ENCODE results near the gene ST8SIA2. TPM values are rescaled to one million over a fixed set of nuclear protein-coding genes. Genes with fewer than 3 reads are reported as not detected.

Gene ST8SIA2
- polyA plus RNA-seq, 1 of the 3 experiments (the other 2 are of a cell fraction): 0.05 TPM

- H3K9me3 ChIP-seq: no peaks in the 10 kb centered on the region
- no peaks in the 10 kb centered on the region for H3K9me2 ChIP-seq
- H4K20me1 ChIP-seq (ENCODE audit: insufficient read depth): no peaks in the 10 kb centered on the region
- no peaks in the 10 kb centered on the region; a peak in 1 of 4 replicates for H3K4me1 ChIP-seq (ENCODE audit: control insufficient read depth in 1 of 2, insufficient read depth in 2 of 2, low read depth in 1 of 2, low read length in 1 of 2)
- H3K9ac ChIP-seq: no peak overlapping the region
- no peak overlapping the region for H3K4me2 ChIP-seq
- no peaks in the 10 kb centered on the region for H3K27me3 ChIP-seq (ENCODE audit: insufficient read depth)
- ChIA-PET POLR2A (no interaction called here), CTCF (no interaction called here)
- H3F3A ChIP-seq (replicated peaks; ENCODE audit: insufficient read depth): no peaks in the 10 kb centered on the region
- TF ChIP-seq USF2 (IDR thresholded peaks at IDR 0.05; ENCODE audit: borderline replicate concordance, low read depth, low read length) (no peak), GABPA (IDR thresholded peaks at IDR 0.05; ENCODE audit: low read depth) (no peak), ELF1 (IDR thresholded peaks at IDR 0.05) (no peak), MXI1 (IDR thresholded peaks at IDR 0.05; ENCODE audit: low read depth, low read length) (no peak), ZBTB33 (IDR thresholded peaks at IDR 0.05; ENCODE audit: borderline replicate concordance, low read depth) (no peak), EP300 (IDR thresholded peaks at IDR 0.05; ENCODE audit: borderline replicate concordance in 1 of 2, low read depth in 1 of 2, low read length in 1 of 2) (no peak), FOXJ3 (CRISPR knock-in tag; IDR thresholded peaks at IDR 0.05) (no peak)
- H2AFZ ChIP-seq (ENCODE audit: low read depth): no peak overlapping the region
- no peak overlapping the region for H3K27ac ChIP-seq (ENCODE audit: low read depth in 2 of 2, low read length in 1 of 2)
- no peak for DNase-seq
- H3K79me2 ChIP-seq (ENCODE audit: insufficient read depth): no peaks in the 10 kb centered on the region
- no peaks in the 10 kb centered on the region for H3K36me3 ChIP-seq (replicated peaks in 1 of 2; ENCODE audit: control insufficient read depth in 1 of 2, insufficient read depth in 2 of 2, low read length in 1 of 2)
- WGBS (ENCODE audit: low lambda C conversion rate): 58% methylated on average over 9 of the region's 12 CpGs
- no peak overlapping the region for H3K4me3 ChIP-seq (ENCODE audit: low read depth in 2 of 2, low read length in 1 of 2)
These were observed 22.9 kb downstream of the ST8SIA2 start for GRCh38 chr15:92416557-92416956.

- no peak overlapping the region for H3K9ac ChIP-seq
- H3K36me3 ChIP-seq (replicated peaks in 1 of 2; ENCODE audit: control insufficient read depth in 1 of 2, insufficient read depth in 2 of 2, low read length in 1 of 2): no peaks in the 10 kb centered on the region
- H4K20me1 ChIP-seq (ENCODE audit: insufficient read depth): no peaks in the 10 kb centered on the region
- no peaks in the 10 kb centered on the region for H3K9me3 ChIP-seq
- no peak overlapping the region for H3K4me2 ChIP-seq
- no peaks in the 10 kb centered on the region for H3K9me2 ChIP-seq
- no peak overlapping the region for H3K27ac ChIP-seq (ENCODE audit: low read depth in 2 of 2, low read length in 1 of 2)
- H3K79me2 ChIP-seq (ENCODE audit: insufficient read depth): no peaks in the 10 kb centered on the region
- POLR2A ChIA-PET: no interaction called here
- no peak for DNase-seq
- H3F3A ChIP-seq (replicated peaks; ENCODE audit: insufficient read depth): no peaks in the 10 kb centered on the region
- no peak overlapping the region for H2AFZ ChIP-seq (ENCODE audit: low read depth)
- CTCF ChIA-PET: no interaction called here
- no peak overlapping the region for H3K4me3 ChIP-seq (ENCODE audit: low read depth in 2 of 2, low read length in 1 of 2)
- H3K27me3 ChIP-seq (ENCODE audit: insufficient read depth): no peaks in the 10 kb centered on the region
- 42% methylated on average over 7 of the region's 7 CpGs for WGBS (ENCODE audit: low lambda C conversion rate)
- no peaks in the 10 kb centered on the region; a peak in 1 of 4 replicates for H3K4me1 ChIP-seq (ENCODE audit: control insufficient read depth in 1 of 2, insufficient read depth in 2 of 2, low read depth in 1 of 2, low read length in 1 of 2)
- TF ChIP-seq SIN3A (IDR thresholded peaks at IDR 0.05; ENCODE audit: borderline replicate concordance, low read depth, low read length) (no peak), NRF1 (IDR thresholded peaks at IDR 0.05; ENCODE audit: low read depth, low read length) (no peak), YY1 (IDR thresholded peaks at IDR 0.05; ENCODE audit: low read depth) (no peak), USF1 (IDR thresholded peaks at IDR 0.05; ENCODE audit: borderline replicate concordance, low read depth) (no peak), RFX5 (IDR thresholded peaks at IDR 0.05; ENCODE audit: low read length) (no peak), RAD21 (IDR thresholded peaks at IDR 0.05; ENCODE audit: low read length) (no peak), EP300 (IDR thresholded peaks at IDR 0.05; ENCODE audit: borderline replicate concordance in 1 of 2, low read depth in 1 of 2, low read length in 1 of 2) (no peak), CTCF (IDR thresholded peaks at IDR 0.05) (no peak), ELF1 (IDR thresholded peaks at IDR 0.05) (no peak), MXI1 (IDR thresholded peaks at IDR 0.05; ENCODE audit: low read depth, low read length) (no peak), USF2 (IDR thresholded peaks at IDR 0.05; ENCODE audit: borderline replicate concordance, low read depth, low read length) (no peak), FOXM1 (IDR thresholded peaks at IDR 0.05; ENCODE audit: low read depth) (no peak), NFIC (IDR thresholded peaks at IDR 0.05; ENCODE audit: borderline replicate concordance) (no peak), TCF12 (IDR thresholded peaks at IDR 0.05) (no peak), TAF1 (IDR thresholded peaks at IDR 0.05; ENCODE audit: borderline replicate concordance, low read depth, low read length) (no peak), EZH2phosphoT487 (IDR thresholded peaks at IDR 0.05; ENCODE audit: borderline replicate concordance, low read depth) (no peak), CHD2 (IDR thresholded peaks at IDR 0.05; ENCODE audit: low read length, partially characterized antibody) (no peak), FOXJ3 (CRISPR knock-in tag; IDR thresholded peaks at IDR 0.05) (no peak)
These were observed 24.0 kb downstream of the ST8SIA2 start for GRCh38 chr15:92417716-92418115.
